ENCODE data around the gene PUDP.
A peak's percentile ranks its signal among the peaks of the same experiment; 100 is the strongest.

The PUDP gene

DNA sequence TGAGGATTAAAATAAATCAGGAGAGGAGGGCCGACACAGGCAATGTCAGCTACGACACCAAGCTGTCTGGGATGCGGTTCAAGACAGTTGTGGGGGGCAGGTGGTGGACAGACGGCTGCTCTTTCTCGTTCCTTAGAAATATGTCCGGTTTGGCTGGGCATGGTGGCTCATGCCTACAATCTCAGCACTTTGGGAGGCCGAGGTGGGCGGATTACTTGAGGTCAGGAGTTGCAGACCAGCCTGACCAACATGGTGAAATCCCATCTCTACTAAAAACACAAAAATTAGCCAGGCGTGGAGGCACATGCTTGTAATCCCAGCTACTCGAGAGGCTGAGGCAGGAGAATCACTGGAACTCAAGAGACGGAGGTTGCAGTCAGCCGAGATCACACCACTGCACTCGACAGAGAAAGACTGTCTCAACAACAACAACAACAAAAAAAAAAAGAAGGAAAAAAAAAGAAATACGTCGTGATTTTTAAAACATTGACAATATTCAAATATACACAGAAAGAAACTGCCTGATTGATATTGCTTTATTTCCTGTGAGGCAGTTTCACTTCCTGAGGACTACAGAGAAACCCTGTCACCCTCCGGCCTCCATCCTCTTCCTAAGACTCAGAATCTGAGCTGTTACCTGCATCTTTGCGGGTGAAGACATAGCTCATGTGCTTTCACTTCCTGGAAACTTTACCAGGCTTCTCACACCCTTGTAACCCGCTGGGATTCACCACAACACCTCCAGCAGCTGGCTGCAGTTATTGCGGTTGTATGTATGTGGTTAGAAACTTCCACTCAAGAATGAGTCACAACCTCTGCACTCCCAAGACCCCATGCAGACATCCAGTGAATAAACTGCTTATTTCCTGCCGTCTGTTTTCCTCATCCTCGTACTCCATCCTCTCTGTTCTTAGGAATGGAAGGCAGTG, 64.2 kb downstream of the PUDP start:
- in situ Hi-C loops (cut with HindIII; ENCODE audit: low sequenced_read_pairs), result no loop called here
- TF ChIP-seq, protein P1, sequence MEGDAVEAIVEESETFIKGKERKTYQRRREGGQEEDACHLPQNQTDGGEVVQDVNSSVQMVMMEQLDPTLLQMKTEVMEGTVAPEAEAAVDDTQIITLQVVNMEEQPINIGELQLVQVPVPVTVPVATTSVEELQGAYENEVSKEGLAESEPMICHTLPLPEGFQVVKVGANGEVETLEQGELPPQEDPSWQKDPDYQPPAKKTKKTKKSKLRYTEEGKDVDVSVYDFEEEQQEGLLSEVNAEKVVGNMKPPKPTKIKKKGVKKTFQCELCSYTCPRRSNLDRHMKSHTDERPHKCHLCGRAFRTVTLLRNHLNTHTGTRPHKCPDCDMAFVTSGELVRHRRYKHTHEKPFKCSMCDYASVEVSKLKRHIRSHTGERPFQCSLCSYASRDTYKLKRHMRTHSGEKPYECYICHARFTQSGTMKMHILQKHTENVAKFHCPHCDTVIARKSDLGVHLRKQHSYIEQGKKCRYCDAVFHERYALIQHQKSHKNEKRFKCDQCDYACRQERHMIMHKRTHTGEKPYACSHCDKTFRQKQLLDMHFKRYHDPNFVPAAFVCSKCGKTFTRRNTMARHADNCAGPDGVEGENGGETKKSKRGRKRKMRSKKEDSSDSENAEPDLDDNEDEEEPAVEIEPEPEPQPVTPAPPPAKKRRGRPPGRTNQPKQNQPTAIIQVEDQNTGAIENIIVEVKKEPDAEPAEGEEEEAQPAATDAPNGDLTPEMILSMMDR (IDR thresholded peaks at IDR 0.05; ENCODE audit: low read depth, low read length), result no peak
- no peak overlapping the region for H3K4me3 ChIP-seq (ENCODE audit: low read depth, low read length)
- DNase-seq (ENCODE audit: low read depth, low spot score), result peak; percentile 97

DNA sequence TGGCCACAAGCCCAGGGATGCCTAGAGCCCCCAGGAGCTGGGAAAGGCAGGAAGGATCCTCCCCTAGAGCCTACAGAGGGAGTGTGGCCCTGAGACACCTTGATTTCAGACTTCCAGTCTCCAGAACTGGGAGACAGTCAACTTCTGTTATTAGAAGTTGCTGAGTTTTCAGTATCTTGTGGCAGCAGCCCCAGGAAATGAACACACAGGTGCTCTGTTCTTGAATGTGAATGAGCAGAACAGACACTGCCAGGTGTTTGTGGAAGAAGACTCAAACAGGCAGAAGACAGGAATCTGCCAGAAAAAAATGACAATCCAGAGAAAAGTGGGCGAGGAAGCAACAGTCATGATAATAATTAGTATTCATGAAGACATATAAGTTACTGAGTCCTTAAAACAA, 64.9 kb downstream of the PUDP start:
- TF ChIP-seq, protein P1 (IDR thresholded peaks at IDR 0.05; ENCODE audit: low read depth, low read length), result no peak
- no peak overlapping the region for H3K4me3 ChIP-seq (ENCODE audit: low read depth, low read length)
- no peak for DNase-seq (ENCODE audit: low read depth, low spot score)
- in situ Hi-C loops (cut with HindIII; ENCODE audit: low sequenced_read_pairs), result no loop called here

DNA sequence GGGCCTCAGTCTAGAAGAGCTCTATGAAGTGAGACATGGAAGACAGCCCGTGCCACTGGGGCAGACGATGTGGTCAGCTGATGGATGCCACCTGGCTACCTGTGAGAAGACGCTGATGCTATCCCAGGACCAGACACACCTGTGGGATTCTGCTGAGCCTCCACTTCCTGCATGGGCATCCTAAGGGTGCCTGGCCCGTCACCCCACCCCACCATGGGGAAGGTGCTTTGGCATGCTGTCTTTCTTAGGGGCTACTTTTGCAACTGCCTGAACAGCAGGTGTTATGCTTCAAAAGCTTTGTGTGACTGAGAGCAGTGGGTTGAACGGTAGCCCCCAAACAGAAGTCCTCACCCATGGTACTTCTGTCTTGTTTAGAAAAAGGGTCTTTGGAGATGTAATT, 65.4 kb downstream of the PUDP start:
- in situ Hi-C loops (cut with HindIII; ENCODE audit: low sequenced_read_pairs), result no loop called here
- TF ChIP-seq, protein P1 (IDR thresholded peaks at IDR 0.05; ENCODE audit: low read depth, low read length), result no peak
- DNase-seq (ENCODE audit: low read depth, low spot score), result no peak
- no peak overlapping the region for H3K4me3 ChIP-seq (ENCODE audit: low read depth, low read length)

DNA sequence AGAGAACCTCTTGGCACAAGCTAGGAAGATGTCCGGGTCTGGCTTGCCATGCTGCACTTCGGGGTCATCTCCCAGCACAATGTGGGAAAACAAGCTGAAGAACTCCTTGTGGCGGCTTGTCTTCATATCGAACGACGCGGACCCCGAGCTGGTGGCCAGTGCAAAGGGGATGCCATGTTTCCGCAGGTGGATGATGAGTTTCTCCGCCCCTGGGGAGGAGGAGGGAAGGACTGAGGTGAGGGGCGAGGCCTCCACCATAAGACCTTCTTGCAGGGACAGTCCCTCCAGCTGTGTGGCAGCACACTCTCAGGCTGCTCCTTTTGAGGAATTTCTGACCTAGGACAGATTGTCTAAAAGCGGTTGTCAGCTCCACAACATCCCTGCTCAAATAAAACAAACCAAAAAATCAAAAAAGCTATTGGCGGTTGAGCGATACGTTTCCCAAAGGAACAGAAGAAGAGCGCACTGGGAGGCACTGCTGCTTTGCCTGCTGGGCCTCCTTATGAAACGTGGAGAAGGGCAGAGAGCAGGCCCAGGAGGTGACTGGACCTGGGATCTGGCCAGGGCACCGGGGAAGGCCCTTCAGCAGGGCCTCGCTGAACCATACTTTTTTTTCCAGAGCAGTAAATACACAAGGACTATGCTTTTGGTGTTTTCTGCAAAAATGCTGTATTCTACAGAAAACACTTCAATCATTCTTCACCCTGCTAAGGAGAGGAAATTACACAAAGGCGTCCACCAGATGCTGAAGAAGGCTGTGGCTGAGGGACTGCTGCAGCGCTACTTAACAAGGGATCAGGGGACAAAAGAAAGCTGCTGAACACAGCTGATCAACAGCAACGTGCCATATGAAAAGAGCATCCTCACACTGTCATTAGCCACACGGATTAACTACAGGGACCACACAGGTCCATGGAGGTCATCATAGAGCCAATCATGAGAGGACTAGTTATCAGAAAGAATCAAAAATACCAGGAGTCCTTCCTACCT, 70.4 kb downstream of the PUDP start:
- TF ChIP-seq, protein P1 (IDR thresholded peaks at IDR 0.05; ENCODE audit: low read depth, low read length), result no peak
- DNase-seq (ENCODE audit: low read depth, low spot score), result no peak
- in situ Hi-C loops (cut with HindIII; ENCODE audit: low sequenced_read_pairs), result no loop called here
- no peak overlapping the region for H3K4me3 ChIP-seq (ENCODE audit: low read depth, low read length)

GRCh38 chrX:7076245-7076661, 71.7 kb downstream of the PUDP start:
- in situ Hi-C loops (cut with HindIII; ENCODE audit: low sequenced_read_pairs), result no loop called here
- DNase-seq (ENCODE audit: low read depth, low spot score), result no peak
- TF ChIP-seq, protein P1 (IDR thresholded peaks at IDR 0.05; ENCODE audit: low read depth, low read length), result no peak
- no peak overlapping the region for H3K4me3 ChIP-seq (ENCODE audit: low read depth, low read length)

DNA sequence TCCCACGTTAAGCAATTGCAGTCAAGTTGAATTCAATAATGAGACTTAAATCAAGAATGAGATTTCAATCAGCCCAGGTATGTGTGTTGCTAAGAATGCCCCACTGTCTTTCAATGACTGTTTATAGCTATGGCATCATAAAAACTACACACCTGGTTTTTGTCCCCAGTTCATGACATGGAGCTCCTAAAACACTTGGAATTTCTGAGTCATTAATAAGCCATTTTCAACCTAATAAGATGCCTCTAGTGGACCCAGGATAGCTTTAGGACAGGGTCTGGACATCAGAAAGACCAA, 73.1 kb downstream of the PUDP start:
- TF ChIP-seq, protein P1 (IDR thresholded peaks at IDR 0.05; ENCODE audit: low read depth, low read length), result no peak
- no peak for DNase-seq (ENCODE audit: low read depth, low spot score)
- in situ Hi-C loops (cut with HindIII; ENCODE audit: low sequenced_read_pairs), result no loop called here
- H3K4me3 ChIP-seq (ENCODE audit: low read depth, low read length), result no peak overlapping the region
